GM21529 (cell line): ENCODE data around the gene EFCAB8.
"Not testable (repeated sequence)": the region's sequence is repeated elsewhere in the genome, so short reads cannot be mapped to it uniquely, and the experiment has no call there.

Source experiments
- ATAC-seq: cut with Tn5 transposase; IDR thresholded peaks from one replicate; pipeline ENCODE4 v1.9.1; 2021; ENCODE audit not compliant: unreplicated experiment

Gene EFCAB8

GRCh38 chr20:32839982-32840285 is 18.8 kb upstream of the EFCAB8 start:
- ATAC-seq: no peak

GRCh38 chr20:32841174-32841573 is 17.5 kb upstream of the EFCAB8 start:
- ATAC-seq: no peak

GRCh38 chr20:32841632-32842031 is 17.1 kb upstream of the EFCAB8 start:
- no peak for ATAC-seq

GRCh38 chr20:32842688-32843524 is 15.8 kb upstream of the EFCAB8 start:
- no peak for ATAC-seq

- ATAC-seq: no peak
Observed at GRCh38 chr20:32845786-32846185, 12.9 kb upstream of the EFCAB8 start.

- no peak for ATAC-seq
Observed at GRCh38 chr20:32846852-32847251, 11.9 kb upstream of the EFCAB8 start.

GRCh38 chr20:32847964-32848363 is 10.8 kb upstream of the EFCAB8 start:
- no peak for ATAC-seq

- no peak for ATAC-seq
Observed at GRCh38 chr20:32848846-32849245, 9.9 kb upstream of the EFCAB8 start.

- no peak for ATAC-seq
Observed at GRCh38 chr20:32849577-32849976, 9.1 kb upstream of the EFCAB8 start.

GRCh38 chr20:32855387-32855786 is 3.3 kb upstream of the EFCAB8 start:
- no peak for ATAC-seq

GRCh38 chr20:32858189-32858588 is 534 bp upstream of the EFCAB8 start:
- ATAC-seq: no peak

GRCh38 chr20:32861446-32861845 is 2.7 kb downstream of the EFCAB8 start:
- ATAC-seq: no peak

GRCh38 chr20:32869562-32869961 is 10.8 kb downstream of the EFCAB8 start:
- no peak for ATAC-seq

- ATAC-seq: not testable (repeated sequence)
Observed at GRCh38 chr20:32870526-32870925, 11.8 kb downstream of the EFCAB8 start.

- no peak for ATAC-seq
Observed at GRCh38 chr20:32870985-32871384, 12.3 kb downstream of the EFCAB8 start.

- ATAC-seq: no peak
Observed at GRCh38 chr20:32871627-32872160, 13.0 kb downstream of the EFCAB8 start.

GRCh38 chr20:32872266-32872665 is 13.5 kb downstream of the EFCAB8 start:
- ATAC-seq: no peak

GRCh38 chr20:32875673-32876072 is 16.9 kb downstream of the EFCAB8 start:
- ATAC-seq: no peak

- ATAC-seq: no peak
Observed at GRCh38 chr20:32877507-32877906, 18.8 kb downstream of the EFCAB8 start.

- no peak for ATAC-seq
Observed at GRCh38 chr20:32878820-32879219, 20.1 kb downstream of the EFCAB8 start.

GRCh38 chr20:32879538-32879937 is 20.8 kb downstream of the EFCAB8 start:
- ATAC-seq: no peak

- no peak for ATAC-seq
Observed at GRCh38 chr20:32880635-32881034, 21.9 kb downstream of the EFCAB8 start.

- no peak for ATAC-seq
Observed at GRCh38 chr20:32883081-32883480, 24.4 kb downstream of the EFCAB8 start.
